HG03108 (cell line): ENCODE measurements around the gene SORT1.
A peak's percentile ranks its signal among the peaks of the same experiment; 100 is the strongest.
"Not testable (repeated sequence)": the region's sequence is repeated elsewhere in the genome, so short reads cannot be mapped to it uniquely, and the experiment has no call there.

Experiments
- ATAC-seq: cut with Tn5 transposase; IDR thresholded peaks from one replicate; pipeline ENCODE4 v1.9.1; 2021; ENCODE audit warnings: moderate library complexity; ENCODE audit not compliant: unreplicated experiment

The SORT1 gene

DNA sequence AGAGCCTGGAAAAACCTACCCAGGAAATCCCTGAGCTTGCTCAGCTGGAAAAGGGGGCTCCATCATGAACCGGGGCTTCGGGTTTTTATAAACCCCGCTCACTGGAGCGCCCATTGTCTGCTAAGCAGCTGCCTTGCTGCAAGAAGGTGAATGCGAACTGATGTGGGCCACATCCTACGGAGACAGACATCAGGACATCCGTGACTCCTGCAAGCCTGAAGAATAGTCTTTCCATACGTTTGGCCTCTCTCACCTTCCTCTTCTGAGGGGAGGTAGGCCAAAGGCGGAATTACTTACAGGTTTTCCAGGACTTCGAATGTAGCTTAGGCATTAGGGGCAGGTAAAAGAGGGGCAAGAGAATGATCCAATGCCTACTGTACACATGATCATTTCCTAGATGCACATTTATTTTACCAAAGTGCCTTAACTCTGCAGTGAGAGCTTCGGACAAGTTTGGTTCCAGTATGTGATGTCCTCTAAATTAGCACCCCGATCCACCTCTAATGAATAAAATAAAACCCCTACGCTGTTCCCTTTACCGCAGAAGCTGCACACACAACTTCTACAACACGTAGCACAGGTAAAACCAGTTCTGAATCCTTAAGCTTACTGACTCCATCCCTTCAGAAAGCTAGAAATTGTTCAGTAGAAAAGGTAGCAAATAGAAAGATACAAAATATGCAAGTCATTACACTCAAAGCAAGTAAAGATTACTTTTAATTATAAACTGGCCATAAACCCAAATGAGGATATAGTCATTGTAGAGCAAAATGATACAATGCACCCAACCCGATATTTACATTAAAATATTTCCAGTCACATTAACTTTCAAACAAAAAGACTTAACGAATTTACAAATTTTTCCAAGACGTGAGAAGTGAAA, 866 bp upstream of the SORT1 start:
- ATAC-seq = no peak

DNA sequence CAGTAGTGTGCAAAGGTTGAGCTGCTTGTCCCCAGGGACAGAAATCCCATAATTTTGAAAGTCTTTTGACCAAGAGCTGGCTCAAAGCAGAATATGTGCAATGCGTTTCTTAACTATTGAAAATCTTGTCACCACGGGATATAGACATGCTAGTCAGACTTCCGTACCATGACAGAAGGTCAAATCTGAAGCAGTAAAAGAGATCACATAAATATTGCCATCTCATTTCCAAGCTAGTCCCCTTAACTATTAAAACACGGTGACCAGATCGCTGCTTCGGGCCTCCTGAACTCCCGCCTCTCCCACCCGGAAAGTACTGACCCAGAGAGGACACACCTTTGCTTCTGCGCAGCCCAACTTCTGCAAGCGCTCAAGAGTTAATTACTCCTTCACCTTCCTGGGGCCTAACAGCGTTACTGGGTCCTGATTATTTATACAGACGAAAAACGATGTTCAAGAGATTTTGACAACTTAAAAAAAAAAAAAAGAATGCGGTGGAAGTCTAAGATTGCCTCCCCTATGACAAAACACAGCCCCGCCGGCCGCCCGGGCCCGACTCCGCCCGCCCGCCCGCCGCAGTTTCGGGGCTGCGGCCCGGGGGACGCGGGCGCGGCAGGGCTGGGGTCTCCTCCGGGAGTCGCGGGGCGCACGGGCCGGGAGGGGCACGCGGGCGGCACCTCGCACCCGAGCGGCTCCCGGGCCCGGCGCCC, 692 bp downstream of the SORT1 start:
- ATAC-seq = no peak

GRCh38 chr1:109396513-109396839, 1.2 kb downstream of the SORT1 start:
- no peak for ATAC-seq

DNA sequence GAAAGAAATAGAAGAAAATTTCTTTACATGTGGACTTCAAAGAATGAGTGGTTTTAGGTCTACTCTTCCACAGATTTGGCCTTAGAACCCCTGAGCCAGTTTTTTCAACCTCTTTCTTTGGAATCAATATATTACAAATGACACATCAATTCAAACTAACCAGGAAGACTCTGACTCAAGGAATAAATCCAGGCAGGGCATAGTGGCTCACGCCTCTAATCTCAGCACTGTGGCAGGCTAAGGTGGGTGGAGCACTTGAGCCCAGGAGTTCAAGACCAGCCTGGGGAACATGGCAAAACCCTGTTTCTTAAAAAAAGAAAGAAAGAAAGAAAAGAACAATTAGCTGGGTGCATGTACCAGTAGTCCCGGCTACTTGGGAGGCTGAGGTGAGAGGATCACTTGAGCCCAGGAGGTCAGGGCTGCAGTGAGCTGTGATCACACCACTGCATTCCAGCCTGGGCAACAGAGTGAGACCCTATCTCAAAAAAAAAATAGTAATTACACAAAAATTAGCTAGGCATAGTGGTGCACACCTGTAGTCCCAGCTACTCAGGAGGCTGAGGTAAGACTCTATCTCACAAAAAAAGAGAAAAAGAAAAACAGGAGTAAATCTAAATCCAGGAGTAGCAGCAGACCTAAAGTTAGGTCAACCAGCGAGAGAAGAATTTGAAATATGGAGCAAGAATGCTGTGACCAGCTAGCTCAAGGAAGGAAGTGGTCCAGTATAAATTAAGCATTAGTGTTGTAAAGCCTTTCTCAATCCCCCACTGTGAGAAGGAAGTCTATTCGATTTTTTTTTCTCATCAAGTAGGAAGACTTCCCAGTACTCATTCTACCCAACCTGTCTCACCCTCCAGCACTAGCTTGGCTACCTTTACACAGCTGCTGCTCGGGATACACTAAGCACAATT, 1.9 kb downstream of the SORT1 start:
- ATAC-seq = no peak

- not testable (repeated sequence) for ATAC-seq
These were observed 2.5 kb downstream of the SORT1 start for GRCh38 chr1:109395282-109395599.

GRCh38 chr1:109394591-109395281, 3.0 kb downstream of the SORT1 start:
- no peak for ATAC-seq

- no peak for ATAC-seq
These were observed 4.0 kb downstream of the SORT1 start for GRCh38 chr1:109393617-109394233.

DNA sequence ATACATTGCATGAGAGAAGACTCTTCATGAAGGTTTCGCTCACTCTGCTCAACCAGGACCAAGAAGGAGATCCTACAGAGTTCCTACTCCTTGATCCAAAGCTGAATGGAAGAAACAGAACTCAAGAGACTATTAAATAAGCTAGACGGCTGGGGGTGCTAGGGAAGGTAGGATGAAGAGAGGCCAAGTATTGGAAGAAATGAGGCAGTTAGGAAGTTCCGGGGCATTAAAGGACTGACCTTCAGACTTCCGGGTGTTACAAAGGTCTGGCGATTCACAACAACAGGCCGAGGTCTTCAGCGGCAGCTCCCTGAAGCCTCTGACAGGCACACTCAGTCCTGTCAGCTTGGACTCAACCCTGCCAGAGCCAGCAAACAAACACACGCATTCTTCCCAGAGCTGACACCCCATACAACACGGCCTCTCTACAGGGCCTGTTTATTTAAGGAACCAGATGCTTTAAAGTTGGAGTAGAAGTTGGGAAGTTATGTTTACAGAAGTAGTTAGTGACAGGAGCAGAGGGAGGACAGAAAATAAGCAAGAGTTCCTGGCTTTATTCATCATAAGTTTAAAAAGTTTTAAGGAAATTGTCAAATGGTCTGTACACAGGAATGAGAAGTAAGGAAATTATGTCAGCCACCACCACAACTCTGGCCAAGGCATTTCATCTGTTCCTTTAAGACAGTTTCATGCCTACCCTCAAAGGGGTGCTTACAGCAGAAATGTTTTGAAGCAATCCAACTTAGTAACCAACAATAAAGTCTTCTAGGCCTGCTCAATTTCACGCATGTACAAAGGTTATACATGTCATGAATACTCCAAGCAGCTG, 4.7 kb downstream of the SORT1 start:
- no peak for ATAC-seq

DNA sequence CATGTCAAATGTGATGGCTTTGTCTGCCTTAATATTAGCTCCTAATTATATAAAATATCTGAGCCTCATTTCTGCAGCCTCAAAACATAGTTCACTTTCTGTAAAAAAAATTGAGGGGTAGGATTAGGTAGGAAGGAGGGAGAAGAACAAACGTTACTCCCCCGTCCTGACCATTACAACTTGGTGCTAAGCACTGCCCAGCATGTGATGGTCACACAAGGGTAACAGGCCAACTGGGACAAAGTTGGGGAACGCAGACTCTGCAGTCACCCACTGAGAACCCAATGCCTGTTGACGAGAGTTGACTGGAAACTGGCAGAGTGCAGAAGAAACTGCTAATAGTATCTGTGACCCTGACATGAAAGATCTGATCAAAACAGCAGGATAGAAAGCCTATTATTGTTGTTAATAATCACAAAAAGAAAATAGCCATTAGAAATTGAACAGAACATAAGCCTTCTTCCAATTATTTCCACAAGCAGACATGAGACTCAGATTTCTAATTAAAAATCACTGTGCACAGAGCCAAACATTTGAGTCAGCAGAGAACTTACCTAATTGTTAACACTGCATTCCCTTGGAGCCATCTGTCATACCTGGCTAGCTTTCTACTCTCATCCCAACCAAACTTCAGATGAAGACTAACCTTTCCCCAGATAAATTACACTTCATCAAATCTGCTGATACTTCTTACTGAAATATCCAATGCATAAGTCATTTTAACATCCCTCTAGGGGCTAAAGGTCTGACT, 5.5 kb downstream of the SORT1 start:
- peak; percentile 15 for ATAC-seq

- peak; percentile 73 for ATAC-seq
These were observed 6.1 kb downstream of the SORT1 start for GRCh38 chr1:109391626-109392025.

DNA sequence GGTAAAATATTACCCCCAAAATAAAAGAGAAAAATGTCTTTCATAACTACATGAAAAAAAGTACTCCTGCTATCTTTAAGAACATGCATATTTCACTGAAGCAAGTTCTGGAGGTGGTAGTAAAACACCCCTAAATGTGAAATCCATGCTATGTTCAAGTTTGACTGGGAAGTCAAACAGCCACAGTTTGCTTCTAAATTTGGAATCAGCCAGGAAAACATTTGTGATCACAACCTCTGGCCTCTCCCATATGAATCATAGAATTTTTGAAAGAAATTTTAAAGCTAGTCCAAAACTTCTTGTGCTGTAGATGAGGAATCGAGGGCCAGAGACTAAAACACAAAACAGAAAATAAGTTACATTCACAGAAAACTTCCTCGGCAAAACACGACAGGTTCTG, 6.6 kb downstream of the SORT1 start:
- no peak for ATAC-seq

GRCh38 chr1:109389638-109390341, 7.9 kb downstream of the SORT1 start:
- no peak for ATAC-seq

GRCh38 chr1:109388884-109389637, 8.7 kb downstream of the SORT1 start:
- no peak for ATAC-seq

DNA sequence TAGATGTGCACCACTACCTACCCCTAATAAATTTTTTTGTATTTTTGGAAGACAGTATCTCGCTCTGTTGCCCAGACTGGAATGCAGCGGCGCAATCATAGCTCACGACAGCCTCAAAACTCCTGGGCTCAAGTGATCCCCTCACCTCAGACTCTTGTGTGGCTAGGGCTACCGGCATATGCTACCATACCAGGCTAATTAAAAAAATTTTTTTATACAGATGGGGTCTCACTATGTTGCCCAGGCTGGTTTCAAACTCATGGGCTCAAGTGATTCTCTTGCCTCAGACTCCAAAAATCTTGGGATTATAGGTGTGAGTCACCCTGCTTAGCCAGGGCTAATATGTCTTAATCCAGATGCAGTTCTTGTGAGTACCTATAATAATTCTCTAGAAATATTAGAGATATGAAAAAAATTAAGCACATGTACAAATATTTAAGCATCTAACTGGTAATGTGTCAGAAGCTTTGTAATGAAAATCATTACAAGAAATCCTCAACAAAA, 9.5 kb downstream of the SORT1 start:
- ATAC-seq = no peak

GRCh38 chr1:109386054-109386717, 11.5 kb downstream of the SORT1 start:
- no peak for ATAC-seq

- no peak for ATAC-seq
These were observed 12.3 kb downstream of the SORT1 start for GRCh38 chr1:109385417-109385816.

- ATAC-seq = no peak
These were observed 13.9 kb downstream of the SORT1 start for GRCh38 chr1:109383854-109384253.
